Testis (tissue), 2 donors: ENCODE data around the gene SEMA3E.

Source experiments
- CTCF ChIP-seq, 3 experiments: fragments of 450-650 bp in 2 of 3; fragments of 200-600 bp in 1 of 3; sonication (generic) in 1 of 3; IDR thresholded peaks; one replicate each; pipeline ENCODE4 v1.5.1; 2016 to 2019; ENCODE audit warnings: antibody characterized with exemption in 3 of 3, mild to moderate bottlenecking in 2 of 3, moderate library complexity in 1 of 3
- POLR2A ChIP-seq: fragments of 450-650 bp; IDR thresholded peaks from one replicate; pipeline ENCODE4 v1.6.1; 2017; ENCODE audit warnings: antibody characterized with exemption, mild to moderate bottlenecking, moderate library complexity

GRCh38 chr7:83586281-83586680, 62.7 kb downstream of the SEMA3E start:
- TF ChIP-seq CTCF (IDR thresholded peaks at IDR 0.05) (no peak), POLR2A (no peak)
